LNCAP (cell line): ENCODE measurements around the gene AP2M1.

Experiments
- TF ChIP-seq, protein P1 (sequence below): fragments of 450-650 bp; IDR thresholded peaks from 2 replicates; pipeline ENCODE4 v1.5.1; 2017; ENCODE audit warnings: mild to moderate bottlenecking

AP2M1 gene

DNA sequence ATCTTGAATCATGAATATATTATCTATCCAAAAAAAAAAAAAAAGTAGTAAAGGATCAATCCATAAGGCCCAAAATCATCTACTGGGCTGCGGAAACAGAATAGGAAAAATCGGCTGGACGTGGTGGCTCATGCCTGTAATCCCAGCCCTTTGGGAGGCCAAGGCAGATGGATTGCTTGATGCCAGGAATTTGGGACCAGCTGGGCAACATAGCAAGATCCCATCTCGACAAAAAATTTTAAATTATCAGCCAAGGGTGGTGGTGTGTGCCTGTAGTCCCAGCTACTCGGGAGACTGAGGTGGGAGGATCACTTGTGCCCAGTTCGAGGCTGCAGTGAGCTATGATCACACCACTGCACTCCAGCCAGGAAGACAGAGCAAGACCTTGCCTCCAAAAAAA is 25.5 kb upstream of the AP2M1 start:
- TF ChIP-seq, protein P1, sequence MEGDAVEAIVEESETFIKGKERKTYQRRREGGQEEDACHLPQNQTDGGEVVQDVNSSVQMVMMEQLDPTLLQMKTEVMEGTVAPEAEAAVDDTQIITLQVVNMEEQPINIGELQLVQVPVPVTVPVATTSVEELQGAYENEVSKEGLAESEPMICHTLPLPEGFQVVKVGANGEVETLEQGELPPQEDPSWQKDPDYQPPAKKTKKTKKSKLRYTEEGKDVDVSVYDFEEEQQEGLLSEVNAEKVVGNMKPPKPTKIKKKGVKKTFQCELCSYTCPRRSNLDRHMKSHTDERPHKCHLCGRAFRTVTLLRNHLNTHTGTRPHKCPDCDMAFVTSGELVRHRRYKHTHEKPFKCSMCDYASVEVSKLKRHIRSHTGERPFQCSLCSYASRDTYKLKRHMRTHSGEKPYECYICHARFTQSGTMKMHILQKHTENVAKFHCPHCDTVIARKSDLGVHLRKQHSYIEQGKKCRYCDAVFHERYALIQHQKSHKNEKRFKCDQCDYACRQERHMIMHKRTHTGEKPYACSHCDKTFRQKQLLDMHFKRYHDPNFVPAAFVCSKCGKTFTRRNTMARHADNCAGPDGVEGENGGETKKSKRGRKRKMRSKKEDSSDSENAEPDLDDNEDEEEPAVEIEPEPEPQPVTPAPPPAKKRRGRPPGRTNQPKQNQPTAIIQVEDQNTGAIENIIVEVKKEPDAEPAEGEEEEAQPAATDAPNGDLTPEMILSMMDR: no peak

DNA sequence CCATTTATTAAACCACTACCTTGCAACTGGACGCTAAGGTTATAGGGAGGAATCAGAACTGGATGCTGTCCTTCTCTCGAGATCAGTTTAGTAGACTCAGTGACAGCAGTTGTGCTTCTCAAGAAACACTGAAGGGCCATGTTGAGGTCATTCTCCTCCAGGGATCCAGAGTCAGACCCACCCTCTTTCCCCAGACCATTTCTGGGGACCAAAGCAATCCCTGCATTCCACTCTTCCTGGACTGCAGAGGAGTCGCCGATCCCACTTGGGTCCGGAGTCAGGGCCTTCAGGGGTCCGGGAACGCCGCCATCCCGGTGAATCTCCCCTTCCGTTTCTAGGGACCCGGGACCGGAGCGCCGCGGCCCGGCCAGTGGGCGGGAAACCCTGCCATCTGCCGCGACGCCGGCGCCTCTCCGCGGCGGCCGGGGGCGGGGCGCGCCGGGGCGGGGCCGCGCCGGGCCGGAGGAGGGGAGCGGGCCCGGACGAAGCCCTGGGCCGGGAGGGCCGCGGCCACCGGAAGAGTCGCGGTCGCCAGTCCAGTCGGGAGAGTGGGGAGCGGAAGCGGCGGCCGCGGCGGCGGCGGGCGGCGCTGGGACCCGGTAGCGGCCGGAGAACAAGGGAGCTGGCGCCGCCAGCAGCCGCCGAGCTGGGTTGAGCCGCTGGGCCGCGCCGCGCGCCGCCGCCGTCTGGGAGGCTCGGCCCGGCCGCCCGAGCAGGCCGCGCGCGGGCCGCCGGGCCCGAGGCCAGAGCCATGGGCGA is 19.6 kb upstream of the AP2M1 start, which contains the start of gene DVL3:
TSS of gene DVL3 (plus strand) at position 493 of the 759 bp plus-strand sequence. CDS start at position 752, 259 bp downstream.
- TF ChIP-seq, protein P1: no peak

DNA sequence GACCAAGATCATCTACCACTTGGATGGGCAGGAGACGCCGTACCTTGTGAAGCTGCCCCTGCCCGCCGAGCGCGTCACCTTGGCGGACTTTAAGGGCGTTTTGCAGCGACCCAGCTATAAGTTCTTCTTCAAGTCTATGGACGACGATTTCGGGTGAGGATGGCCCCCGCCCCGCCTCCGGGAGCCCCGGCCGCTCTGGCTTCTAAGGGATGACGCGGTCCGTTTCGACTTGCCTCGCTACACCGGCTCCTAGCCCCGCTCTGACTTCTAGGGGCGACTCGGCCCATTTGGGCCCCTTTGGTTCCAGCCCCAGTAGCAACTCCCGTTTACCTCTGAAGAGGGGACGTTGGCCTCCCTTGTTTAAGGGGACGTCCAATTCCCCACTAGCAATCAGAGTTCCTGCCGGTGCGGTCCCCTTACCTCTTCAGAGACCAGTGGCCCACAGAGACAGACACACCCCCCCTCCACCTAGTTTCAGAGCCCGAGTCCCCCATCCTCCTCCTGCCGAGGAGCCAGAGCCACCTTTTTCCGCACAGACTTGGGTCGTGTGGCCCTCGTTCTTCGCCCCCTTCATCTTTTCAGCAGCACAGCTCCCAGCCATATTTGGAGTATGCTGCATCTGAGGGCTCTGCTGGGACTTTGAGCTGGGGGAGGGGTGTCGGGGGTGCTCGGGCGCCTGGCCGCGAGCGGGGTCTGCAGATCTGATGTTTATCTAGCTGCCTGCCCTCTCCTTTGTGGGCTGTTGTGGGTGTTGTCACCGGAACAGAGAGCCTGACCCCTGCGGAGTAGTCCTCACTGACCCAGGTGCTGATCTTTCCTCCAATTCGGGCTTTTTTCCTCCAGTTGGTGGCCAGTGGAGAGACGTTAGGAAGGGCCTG is 18.8 kb upstream of the AP2M1 start:
- TF ChIP-seq, protein P1: no peak

DNA sequence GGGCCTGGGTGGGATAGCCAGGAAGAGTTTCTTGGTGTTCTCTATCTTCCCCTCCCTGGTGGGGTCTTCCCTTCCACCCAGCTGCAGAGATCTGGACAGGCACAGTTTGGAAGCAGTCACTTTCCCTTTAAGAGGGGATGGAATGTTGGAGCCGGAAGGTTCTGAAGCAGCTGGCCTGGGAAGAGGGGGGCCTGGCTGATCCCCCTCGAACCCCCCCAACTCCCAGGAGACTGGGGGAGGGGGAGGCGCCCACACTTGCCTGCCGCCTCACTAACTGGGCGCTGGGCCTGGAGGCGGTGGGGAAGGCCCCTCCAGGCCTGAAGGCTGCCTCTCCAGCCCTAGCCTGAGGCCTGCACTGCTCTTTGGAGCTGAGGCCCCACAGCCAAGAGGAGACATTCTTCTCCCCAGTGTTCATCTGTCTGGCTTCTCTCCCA is 18.1 kb upstream of the AP2M1 start:
- TF ChIP-seq, protein P1: no peak

DNA sequence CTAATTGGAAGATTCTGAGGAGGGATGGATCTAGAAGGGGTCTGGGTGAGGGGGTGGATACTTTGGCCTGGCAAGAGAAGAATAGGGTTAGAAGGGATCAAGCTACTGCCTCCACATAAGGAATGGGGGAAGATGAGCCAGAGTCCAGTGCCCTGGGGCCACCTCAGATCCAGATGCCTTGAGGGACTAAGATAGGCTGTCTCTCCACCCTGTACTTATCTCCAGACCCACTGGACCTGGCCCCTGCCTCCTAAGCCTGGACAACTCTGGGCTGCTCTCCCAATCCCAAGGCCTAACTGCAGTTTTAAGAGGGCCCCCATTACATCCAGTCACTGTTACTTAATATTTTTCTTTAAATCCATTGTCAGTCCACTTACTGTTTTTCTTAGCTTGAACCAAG is 17.4 kb upstream of the AP2M1 start:
- TF ChIP-seq, protein P1: no peak

DNA sequence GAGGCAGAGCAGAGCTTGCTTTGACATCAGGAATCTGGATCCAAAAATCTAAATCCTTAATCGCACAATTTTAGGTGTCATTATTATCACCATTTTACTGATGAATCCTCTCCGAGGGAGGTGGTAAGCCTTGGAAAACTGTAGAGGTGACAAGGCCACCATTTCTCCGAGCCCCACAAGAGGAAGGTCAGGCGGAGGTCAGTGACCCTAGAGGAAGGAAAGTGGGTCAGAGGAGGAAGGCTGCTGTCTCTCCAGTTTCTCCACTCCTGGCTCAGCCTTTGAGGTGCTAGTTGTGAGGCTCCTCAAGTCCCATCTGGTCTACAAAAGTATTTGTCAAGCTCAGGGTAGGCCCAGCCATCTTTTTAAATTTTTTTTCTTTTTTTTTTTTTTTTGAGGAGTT is 16.3 kb upstream of the AP2M1 start:
- TF ChIP-seq, protein P1: no peak

DNA sequence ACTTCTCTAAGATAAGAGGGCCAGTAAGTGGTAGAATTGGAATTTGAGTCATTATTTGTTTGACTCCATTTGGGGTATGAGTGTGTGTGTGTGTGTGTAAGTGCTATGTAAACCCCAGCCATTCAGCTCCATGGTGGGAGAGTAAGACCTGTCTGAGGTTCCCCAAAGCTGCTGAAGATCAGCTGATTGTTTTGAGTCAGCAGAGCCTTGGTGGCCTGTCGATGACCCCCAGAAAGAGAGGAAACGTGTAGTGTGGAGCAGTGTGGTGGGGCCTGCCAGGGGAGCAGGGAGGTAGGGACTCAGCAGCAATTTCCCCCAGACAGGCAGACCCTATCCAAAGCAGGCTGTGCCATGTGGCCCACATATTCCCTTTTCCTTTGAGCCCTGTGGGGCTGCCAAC is 14.2 kb upstream of the AP2M1 start:
- TF ChIP-seq, protein P1: no peak
